ENCODE results near the gene PROM2. TPM values are rescaled to one million over a fixed set of nuclear protein-coding genes. Genes with fewer than 3 reads are reported as not detected.

PROM2 gene
- total RNA-seq, 6 experiments from 2014 or later: 0.12 to 0.68 (median 0.35) TPM; not detected in 1

DNA sequence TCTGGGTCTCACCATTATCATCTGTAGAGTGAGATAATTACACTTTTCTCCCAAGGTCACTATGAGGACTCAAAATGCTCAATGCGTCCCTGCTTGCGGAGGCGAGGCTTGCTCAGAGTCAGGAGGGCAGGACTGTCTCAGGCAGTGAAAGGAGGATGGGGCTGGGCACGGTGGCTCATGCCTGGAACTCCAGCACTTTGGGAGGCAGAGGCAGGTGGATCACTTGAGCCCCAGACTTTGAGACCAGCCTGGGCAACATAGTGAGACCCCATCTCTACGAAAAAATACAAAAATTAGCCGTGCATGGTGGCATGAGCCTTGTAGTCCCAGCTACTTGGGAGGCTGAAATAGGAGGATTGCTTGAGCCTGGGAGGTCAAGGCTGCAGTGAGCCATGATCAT lies 21.1 kb downstream of the PROM2 start:
- Mint-ChIP-seq H3K27me3 (ENCODE audit: insufficient read depth) (peaks cover 24% of the 10 kb centered on the region), H3K36me3 (ENCODE audit: low read depth) (peaks cover 5% of the 10 kb centered on the region), H3K9me3 (peaks cover 12% of the 10 kb centered on the region), H3K27ac (no peak overlapping the region), H3K4me3 (no peak overlapping the region), H3K4me1 (ENCODE audit: low read depth) (no peaks in the 10 kb centered on the region)
- no peak for DNase-seq
- TF ChIP-seq, protein P1, sequence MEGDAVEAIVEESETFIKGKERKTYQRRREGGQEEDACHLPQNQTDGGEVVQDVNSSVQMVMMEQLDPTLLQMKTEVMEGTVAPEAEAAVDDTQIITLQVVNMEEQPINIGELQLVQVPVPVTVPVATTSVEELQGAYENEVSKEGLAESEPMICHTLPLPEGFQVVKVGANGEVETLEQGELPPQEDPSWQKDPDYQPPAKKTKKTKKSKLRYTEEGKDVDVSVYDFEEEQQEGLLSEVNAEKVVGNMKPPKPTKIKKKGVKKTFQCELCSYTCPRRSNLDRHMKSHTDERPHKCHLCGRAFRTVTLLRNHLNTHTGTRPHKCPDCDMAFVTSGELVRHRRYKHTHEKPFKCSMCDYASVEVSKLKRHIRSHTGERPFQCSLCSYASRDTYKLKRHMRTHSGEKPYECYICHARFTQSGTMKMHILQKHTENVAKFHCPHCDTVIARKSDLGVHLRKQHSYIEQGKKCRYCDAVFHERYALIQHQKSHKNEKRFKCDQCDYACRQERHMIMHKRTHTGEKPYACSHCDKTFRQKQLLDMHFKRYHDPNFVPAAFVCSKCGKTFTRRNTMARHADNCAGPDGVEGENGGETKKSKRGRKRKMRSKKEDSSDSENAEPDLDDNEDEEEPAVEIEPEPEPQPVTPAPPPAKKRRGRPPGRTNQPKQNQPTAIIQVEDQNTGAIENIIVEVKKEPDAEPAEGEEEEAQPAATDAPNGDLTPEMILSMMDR (IDR thresholded peaks at IDR 0.05): no peak

DNA sequence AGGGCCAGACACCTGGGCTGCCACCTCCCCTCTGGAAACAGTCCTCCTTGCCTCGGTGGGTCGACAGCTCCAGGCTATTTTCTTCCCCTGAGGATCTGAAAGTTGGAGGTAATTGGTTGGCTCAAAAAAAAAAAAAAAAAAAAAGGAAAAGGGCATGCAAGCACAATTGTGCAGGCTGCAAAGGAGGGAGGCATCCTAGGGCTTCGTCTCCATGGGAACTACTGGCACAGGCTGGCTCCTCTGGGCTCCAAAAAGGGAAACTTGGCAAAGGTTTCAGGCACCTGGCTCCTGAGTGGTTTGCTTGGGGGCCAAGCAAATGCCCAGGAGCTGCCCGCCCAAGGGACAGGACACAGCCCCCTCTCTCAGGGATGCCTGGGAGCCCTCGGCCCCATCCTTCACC lies 21.8 kb downstream of the PROM2 start:
- Mint-ChIP-seq H3K9me3 (peaks cover 5% of the 10 kb centered on the region), H3K27ac (no peak overlapping the region), H3K4me3 (no peak overlapping the region), H3K4me1 (ENCODE audit: low read depth) (no peaks in the 10 kb centered on the region), H3K27me3 (ENCODE audit: insufficient read depth) (peaks cover 28% of the 10 kb centered on the region), H3K36me3 (ENCODE audit: low read depth) (no peaks in the 10 kb centered on the region)
- TF ChIP-seq, protein P1 (IDR thresholded peaks at IDR 0.05): no peak
- no peak for DNase-seq

DNA sequence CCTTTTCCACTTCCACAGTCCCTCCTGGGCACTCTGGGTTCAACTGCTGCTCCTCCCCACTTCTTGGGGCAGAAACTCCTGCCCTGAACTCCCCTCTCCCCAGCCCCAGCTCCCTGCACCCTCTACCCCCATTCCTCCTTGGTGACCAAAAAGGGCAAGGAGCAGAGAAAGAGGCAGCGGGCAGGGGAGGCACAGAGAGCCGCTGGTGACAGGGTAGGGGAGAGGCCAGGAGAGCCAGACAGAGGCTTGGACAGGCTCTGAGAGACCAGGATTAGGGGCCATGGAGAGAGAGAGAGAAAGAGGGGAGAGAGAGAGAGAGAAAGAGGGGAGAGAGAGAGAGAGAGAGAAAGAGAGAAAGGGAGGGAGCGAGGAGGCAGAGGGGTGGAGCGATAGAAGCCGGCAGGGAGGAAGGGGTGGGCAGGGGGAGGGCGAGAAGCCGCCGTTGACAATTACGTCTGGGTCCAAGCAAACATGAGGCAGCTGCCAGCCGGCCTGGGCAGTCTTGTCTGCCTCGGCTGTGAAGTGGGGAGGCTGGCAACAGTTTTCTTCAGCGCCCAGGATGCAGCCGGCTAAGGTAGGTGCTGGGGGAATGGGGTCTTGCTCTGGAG lies 22.7 kb downstream of the PROM2 start, which contains the start of gene KCNIP3:
Gene KCNIP3, plus strand, starts transcription at position 468 of the 608 bp plus-strand sequence. Its CDS starts 92 bp downstream, at position 560.
- Mint-ChIP-seq H3K4me3 (no peak within 1 kb of the TSS), H3K4me1 (ENCODE audit: low read depth) (no peaks in the 10 kb centered on the region), H3K9me3 (no peaks in the 10 kb centered on the region; the same call in 1 of the 2 replicates), H3K36me3 (ENCODE audit: low read depth) (no peaks in the 10 kb centered on the region), H3K27ac (no peak within 1 kb of the TSS), H3K27me3 (ENCODE audit: insufficient read depth) (peaks cover 32% of the 10 kb centered on the region)
- no peak for DNase-seq
- TF ChIP-seq, protein P1 (IDR thresholded peaks at IDR 0.05): no peak

DNA sequence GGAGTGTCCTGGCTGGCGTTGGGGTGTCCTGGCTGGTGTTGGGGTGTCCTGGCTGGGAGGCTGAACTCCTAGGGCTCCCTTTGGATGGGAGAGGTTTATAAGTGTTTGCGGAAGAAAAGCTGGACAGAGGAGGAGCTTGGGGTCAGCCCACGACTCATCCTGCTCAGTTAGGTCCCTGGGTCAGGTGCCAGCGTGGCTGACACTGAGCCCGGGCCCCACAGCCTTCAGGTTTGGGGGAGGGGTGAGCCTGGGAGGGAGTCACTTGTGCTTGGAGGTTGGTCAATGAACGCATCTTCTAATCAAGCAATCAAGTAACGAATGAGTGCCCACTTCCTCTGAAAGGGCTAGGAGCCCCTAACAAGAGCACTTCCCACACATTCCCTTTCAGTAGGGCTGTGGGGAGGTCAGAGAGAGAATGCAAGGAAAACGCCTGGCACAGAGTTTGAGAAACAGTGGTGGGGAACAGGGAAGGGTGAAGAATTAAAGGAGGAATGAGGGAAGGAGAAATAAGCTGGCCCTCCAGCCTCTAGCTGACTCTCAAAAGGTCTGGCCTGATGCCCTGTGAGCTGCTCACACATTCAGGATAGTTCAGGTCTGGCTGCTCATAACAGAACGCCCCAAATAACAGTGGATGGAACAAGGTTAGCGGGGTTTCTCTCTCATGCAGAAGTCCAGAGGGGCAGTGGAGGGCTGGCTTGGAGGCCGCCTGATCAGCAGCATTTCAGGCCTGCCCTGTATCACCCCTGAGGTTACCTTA lies 23.6 kb downstream of the PROM2 start:
- H3K27me3 Mint-ChIP-seq (ENCODE audit: insufficient read depth): peaks cover 34% of the 10 kb centered on the region
- no peak overlapping the region for H3K27ac Mint-ChIP-seq
- H3K4me1 Mint-ChIP-seq (ENCODE audit: low read depth): no peaks in the 10 kb centered on the region
- TF ChIP-seq, protein P1 (IDR thresholded peaks at IDR 0.05): no peak
- no peak overlapping the region for H3K4me3 Mint-ChIP-seq
- H3K36me3 Mint-ChIP-seq (ENCODE audit: low read depth): no peaks in the 10 kb centered on the region
- no peaks in the 10 kb centered on the region for H3K9me3 Mint-ChIP-seq
- no peak for DNase-seq

DNA sequence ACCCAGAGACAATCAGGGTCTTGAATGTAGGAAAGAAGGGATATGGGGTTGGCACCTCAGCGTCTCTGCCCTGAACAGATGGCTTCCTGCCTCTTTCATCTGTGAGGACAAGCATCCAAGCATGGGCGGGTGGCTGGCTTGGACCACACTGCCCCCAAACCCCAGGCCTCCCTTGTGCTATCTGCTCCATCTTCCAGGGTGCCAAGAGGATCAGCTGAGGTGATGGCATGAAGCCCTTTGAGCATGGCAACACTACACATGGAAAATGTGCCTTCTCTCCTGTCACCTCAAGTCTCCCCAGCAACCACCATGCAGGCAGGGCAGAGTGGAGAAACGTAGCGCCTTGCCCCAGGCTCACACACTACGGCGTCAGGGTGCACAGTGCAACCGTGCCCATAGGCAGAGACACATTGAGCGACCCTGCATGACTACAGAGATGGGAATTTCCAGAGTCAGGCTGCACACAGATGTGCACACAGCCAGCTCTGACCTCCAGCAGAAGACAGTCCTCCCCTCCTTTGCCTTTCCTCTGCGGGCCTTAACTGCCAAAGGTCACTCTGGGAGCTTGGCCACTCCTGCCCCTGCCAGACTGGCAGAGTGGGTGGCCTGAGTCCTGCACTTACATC lies 24.4 kb downstream of the PROM2 start:
- DNase-seq: no peak
- Mint-ChIP-seq H3K27me3 (ENCODE audit: insufficient read depth) (peaks cover 34% of the 10 kb centered on the region), H3K4me3 (no peak overlapping the region), H3K9me3 (no peaks in the 10 kb centered on the region), H3K36me3 (ENCODE audit: low read depth) (no peaks in the 10 kb centered on the region), H3K4me1 (ENCODE audit: low read depth) (no peaks in the 10 kb centered on the region), H3K27ac (no peak overlapping the region)
- TF ChIP-seq, protein P1 (IDR thresholded peaks at IDR 0.05): no peak

Data from HFFc6 (cell line).